DMS 273 (cell line): Measurements from ENCODE around the gene KRTAP12-1.
"Not testable (repeated sequence)": the region's sequence is repeated elsewhere in the genome, so short reads cannot be mapped to it uniquely, and the experiment has no call there.

Source experiments
- DNase-seq: peaks from one replicate; lab custom pipeline; 2025; ENCODE audit not compliant: unreplicated experiment; lab: John Stamatoyannopoulos, UW

KRTAP12-1 gene

DNA sequence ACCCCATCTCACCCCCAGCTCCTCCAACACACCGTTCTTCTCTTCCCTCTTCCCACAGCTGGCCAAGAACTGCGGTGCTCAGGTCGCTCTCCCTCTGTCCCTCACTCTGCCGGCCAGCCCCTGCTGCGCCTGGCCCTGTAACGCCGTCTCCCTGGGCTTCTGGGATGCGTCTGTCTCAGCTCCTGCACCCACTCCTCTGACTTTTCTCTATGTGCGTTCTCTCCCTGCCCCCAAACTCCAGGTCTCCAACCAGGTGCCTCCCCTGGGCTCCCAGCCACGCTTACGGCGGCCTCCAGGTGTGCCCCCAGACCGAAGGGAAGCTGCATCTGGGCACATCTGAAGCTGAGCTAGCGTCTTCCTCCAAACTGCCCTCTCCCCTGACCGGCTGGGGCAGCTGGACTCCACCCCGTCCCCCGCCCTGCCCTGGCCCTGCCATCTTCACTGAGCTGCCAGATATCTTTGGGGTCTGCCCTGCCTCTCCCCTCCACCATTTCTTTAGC is 17.6 kb upstream of the KRTAP12-1 start:
- no peak for DNase-seq

DNA sequence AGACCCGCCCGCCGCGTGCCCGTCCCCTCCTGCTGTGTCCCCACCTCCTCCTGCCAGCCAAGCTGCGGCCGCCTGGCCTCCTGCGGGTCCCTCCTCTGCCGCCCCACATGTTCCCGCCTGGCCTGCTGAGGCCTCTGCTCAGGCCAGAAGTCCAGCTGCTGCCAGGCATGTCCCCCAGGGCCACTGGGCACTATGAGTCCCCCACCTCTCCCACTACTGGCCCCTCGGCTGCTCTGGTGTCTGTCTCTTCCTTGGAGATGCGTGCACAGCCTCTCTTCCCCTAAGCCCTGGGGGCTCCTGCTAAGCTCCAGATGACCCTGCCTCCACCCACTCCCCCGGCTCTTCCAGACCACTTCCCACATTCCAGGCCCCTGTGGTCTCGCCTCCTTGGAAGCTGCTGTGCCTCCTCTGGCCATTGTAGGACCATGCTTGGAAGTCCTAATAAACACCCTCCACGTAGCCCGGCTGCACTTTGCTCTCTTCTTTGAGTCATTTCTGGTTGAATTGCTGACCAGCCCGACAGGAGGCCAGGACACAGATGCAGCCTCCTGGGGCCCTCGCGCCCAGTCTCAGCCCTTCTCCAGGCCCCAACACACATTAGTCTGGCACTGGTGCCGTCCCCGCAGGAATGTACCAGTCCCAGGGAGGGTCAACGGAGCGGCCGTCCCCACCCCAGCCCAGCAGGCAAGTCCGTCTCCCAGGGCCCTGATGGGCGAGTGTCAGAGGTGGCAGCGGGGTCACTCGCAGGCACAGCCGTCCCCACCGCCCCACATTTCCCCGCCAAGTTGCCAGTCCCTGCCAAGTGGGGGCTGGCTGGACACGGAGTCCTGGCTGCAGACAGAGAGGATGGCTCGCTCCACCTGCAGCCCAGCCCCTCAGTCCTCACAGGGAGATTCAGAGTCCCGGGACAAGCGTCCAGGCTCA is 16.1 kb upstream of the KRTAP12-1 start:
- no peak for DNase-seq

DNA sequence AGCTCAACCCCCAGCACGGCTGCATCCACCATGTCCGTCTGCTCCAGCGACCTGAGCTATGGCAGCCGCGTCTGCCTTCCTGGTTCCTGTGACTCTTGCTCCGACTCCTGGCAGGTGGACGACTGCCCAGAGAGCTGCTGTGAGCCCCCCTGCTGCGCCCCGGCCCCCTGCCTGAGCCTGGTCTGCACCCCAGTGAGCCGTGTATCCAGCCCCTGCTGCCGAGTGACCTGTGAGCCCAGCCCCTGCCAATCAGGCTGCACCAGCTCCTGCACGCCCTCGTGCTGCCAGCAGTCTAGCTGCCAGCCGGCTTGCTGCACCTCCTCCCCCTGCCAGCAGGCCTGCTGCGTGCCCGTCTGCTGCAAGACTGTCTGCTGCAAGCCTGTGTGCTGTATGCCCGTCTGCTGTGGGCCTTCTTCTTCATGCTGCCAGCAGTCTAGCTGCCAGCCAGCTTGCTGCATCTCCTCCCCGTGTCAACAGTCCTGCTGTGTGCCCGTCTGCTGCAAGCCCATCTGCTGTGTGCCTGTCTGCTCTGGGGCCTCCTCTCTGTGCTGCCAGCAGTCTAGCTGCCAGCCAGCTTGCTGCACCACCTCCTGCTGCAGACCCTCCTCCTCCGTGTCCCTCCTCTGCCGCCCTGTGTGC is 15.3 kb upstream of the KRTAP12-1 start, which contains the start of gene KRTAP10-12:
KRTAP10-12 (plus strand) TSS at position 1 of the 639 bp plus-strand sequence; CDS start at position 31, 30 bp downstream.
- DNase-seq, result peak; percentile 52

DNA sequence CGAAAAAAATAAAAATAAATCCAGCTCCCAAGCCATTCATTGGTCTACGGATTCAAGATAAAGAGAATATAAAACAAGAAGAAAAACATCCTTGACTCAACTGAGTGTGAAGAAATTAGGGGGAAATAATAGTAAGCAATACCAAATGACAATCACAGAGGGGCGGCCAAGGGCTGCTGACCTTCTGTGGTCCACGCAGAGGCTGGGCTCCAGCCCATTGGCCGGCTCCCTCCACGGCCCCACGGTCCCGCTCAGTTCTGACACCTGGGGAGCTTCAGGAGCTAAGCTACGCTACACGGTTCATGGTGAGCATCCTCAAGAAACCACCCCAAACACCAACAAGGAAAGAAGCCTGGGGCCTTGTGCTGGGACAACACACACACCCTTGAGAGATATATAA is 14.6 kb upstream of the KRTAP12-1 start:
- no peak for DNase-seq

DNA sequence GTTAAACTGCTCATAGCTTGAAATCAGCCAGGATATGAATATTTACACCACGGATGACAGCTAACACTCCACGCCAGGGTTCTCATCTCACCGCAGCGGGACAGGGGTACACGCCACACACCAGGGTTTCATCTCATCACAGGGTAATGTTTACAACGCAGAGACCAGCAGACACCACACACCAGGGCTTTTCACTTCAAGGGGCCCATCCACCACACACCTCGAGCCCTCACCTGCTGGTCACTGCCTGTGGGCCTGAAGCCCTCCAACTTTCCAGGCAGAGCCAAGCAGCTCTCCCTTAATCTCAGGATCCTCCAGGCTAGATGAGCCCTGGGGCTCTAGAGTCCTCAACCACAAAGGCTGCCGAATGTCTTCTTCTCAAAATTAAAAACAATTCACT is 13.7 kb upstream of the KRTAP12-1 start:
- no peak for DNase-seq

DNA sequence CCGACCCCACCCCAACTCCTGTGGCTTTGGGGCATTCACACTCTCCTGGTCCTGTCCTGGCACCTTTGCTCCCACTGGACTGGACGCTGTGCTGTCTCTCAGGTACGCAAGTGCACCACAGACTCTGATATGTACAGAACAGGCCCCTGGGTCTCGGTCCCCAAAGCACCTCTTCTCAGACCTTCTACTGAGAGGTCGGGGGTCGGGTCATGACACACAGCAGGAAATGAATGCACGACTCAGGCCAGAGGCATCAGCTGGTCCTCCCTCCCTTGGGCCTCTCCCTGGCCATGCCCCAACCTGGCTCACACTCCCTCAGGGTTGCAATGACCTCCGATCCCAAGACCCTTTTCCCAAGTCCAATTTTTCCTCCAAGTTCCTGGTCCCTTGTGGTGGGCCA is 13.2 kb upstream of the KRTAP12-1 start:
- no peak for DNase-seq

DNA sequence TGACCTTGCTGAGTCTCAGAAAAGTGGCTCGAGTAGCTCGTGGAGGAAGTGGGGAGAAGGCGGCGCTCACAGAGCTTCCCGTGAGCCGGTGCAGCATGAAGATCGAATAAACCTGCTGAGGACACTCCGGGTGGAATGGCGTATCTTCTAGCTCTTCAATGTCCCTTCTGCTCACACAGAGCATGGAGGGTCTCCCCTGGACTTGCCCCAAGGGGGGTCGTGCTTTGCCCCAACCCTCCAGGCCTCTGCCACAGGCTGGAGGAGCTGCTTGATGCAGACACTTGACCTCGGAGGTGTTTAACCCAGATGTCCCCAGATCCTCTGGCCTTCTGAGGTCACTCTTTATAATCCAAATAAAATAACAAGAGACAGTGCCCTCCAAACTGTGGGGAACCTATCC is 12.8 kb upstream of the KRTAP12-1 start:
- no peak for DNase-seq

DNA sequence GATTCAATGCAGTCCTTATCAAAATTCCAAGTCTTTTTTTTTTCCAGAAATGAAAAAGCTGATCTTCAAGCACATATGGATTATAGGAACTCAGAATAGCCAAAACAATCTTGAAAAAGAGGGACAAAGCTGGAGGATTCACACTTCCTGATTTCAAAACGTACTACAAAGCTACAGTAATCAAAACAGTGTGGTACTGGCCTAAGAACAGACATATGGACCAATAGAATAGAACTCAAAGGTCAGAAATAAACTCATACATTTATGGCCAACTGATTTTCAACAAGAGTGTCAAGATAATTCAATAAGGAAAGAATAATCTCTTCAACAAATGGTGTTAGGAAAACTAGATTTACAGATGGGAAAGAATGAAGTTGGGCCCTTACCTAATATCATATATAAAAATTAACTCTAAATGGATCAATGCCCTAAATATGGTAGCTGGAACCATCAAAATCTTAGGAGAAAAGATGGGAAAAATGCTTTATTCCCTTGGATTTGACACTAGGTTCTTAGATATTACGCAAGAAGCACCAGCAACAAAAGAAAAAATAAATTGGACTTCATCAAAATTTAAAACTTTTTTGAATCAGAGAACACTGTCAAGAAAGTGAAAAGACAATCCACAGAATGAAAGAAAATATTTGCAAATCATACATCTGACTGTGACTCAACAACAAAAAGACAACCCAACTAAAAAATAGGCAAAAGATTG is 11.0 kb upstream of the KRTAP12-1 start:
- no peak for DNase-seq

DNA sequence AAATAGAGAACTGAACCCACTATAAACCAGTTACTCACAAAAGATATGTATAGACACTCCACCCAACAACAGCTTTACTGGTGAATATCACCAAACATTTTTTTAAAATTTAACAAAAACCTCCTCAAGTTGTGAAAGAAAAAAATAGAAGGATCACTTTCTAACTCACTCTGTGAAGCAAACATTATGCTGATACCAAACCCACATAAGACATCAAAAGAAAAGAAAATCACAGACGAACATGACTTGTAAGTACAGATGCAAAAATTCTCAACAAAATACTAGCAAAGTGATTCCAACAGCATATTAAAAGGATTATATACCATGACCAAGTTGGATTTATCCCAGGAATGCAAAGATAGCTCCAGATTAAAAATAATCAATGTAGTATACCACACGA is 9.7 kb upstream of the KRTAP12-1 start:
- DNase-seq, result no peak

DNA sequence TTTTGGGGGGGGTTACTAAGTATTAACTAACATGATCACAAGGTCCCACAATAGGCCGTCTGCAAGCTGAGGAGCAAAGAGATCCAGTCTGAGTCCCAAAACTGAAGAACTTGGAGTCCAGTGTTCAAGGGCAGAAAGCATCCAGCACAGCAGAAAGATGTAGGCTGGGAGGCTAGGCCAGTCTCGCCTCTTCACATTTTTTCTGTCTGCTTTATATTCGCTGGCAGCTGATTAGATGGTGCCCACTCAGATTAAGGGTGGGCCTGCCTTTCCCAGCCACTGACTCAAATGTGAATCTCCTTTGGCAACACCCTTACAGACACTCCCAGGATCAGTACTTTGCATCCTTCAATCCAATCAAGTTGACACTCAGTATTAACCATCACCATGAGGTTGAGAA is 7.8 kb upstream of the KRTAP12-1 start:
- not testable (repeated sequence) for DNase-seq

DNA sequence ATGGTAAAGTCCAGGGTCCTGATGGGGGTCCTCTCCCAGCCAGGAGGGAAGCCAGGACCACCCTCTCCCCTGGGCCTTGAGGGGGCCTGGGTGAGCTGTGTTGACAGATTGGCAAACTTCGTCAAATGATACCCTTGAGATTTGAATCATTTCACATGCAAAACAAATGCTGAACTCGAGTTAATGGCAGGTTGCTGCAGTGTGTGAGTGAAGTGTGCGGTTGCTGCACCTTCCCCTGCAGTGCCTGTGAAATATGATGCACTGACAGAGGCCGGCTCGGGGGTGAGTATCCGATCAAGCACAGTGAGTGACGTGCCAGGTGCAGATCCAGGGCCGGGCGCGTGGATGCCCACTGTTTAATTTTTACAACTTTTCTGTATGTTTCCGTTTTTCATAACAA is 5.7 kb upstream of the KRTAP12-1 start:
- DNase-seq, result peak; percentile 34

DNA sequence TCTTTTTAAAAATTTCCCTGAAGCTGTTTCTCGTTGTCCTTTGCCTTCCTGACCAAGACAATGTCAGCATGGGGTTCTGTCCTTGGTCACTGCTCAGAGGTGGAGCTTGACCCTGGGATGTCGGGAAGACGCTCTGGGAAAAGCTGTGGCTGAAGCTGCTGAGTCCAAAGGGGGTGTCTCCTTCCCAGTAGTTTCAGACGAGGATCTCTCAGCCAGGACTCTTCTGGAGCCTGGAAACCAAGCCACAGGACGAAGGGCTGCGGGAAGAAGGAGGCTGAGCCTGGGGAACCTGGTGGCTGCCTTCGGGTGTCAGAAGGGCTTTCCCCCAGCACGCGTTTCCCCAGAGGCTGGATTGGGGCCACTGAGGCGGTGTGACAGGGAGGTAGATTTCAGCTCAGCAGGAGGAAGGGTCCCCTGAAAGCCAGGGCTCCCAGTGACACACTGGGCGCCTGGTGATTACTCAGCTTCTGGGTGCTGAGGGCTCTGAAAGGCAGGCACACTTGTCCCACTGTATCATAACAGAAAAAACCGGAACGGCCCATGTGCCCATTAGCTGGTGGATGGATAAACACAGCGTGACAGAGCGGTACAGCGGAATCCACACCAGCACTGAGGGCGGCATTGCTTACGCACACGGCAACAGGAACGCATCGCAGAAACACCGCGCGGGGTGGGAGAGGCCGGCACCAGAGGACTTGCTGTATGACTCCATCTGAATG is 5.0 kb upstream of the KRTAP12-1 start:
- no peak for DNase-seq

DNA sequence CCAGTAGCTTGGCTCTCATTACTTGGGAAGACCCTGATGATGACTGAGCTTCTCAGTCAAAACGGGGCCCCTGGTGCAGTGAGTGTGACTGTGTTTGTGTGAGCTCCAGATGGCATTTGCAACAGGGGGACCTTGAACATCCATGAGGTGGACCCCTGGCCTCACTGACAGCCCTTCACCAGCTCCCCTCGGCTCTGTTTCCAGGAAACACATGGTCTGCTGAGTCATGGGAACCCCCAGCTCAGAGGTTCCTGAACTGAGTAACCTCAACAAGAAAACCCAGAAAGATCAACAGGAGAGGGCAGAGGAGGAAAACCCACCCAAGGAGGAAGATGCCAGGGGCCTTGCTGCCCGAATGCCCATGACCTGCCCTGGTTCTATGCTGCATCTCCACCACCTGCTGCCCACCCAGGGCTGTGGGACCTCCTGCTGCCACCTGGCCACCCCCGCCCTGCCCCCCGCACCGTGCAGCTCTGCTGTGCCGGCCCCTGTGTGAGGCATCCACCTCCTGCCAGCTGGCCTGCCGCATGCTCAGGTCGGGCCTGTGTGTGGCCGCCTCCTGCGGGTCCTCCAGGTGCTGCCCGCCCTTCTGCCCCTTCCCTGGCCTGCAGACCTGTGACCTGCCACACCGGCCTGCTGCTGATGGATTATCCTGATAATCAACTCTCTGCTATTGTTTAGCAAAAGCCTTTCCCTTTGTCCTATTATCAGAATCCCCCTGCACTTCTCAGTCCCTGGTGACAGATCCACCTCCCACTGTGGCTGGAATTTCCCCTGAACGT is 4.2 kb upstream of the KRTAP12-1 start:
- no peak for DNase-seq

DNA sequence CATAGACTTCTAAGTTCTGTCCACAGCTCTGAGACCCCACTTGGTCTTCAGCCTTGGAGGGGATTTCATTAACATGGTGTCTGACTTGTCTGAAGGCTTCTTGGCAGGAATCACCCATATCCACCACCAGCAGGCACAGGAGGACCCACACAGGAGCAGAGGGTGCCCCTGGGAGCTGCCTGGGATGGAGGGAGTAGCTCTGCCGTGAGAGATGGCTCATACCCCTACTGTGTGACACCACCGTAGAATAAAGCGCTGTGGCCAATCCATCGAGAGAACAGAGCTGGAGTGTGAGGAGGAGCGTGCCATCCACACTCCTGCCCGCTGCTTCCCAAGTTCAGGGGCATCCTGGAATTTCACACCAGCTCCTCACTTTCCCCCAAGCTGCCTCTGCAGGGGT is 3.1 kb upstream of the KRTAP12-1 start:
- DNase-seq, result not testable (repeated sequence)

DNA sequence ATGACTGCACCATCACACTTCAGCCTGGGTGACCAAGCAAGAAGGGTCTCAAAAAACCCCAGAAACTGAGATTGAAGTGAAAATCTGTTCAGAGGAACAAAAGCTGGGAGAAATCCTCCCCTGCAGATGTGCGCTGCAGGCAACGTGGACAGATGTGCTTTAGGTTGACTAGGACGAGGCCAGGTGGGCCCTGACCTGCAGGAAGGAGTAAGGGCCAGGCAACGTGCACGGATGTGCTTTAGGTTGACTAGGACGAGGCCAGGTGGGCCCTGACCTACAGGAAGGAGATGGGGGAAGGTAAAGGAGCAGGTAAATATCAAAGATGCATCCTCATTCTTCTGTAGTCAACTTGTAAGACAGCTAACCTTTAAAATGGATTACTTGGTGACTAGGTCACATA is 2.5 kb upstream of the KRTAP12-1 start:
- DNase-seq, result no peak

DNA sequence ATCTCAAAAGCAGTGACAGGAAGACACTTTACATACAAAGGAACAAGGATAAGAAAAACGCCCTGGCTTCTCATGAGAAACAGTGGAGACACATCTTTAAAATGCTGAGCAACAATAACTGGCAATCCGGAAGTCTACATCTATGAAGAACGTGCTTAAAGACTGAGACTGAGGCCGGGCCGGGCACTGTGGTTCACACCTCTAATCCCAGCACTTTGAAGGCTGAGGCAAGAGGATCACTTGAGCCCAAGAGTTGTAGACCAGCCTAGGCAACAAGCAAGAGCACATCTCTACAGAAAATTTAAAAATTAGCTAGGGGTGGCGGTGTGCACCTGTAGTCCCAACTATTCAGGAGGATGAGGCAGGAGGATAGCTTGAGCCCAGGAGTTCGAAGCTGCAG is 2.1 kb upstream of the KRTAP12-1 start:
- no peak for DNase-seq

DNA sequence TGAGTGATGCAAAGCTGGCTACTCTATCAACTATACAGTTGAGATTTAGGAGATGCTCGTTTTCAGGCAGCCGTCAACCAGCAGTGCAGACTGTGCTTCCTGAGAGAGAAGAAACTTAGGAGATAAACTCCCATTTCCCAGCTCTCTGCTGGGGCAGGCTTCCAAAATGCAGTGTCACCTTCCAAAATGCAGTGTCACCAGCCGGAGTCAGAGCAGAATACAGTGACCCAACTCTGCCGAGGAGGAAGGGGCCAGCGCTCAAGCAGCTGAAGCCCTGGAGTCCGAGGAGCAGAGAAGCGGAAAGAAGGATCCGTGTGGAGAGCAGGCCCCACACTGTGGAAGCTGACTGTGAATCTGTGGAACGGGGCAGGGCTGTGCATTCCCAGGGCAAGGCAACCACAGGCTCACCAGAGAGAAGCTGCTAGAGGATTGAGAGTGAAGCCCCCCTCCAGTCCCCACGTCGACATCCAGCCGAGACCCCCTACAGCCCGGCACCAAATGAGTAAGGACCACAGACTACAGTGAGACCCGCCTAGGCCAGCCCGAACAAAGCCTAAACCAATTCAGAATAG is 703 bp upstream of the KRTAP12-1 start:
- no peak for DNase-seq

DNA sequence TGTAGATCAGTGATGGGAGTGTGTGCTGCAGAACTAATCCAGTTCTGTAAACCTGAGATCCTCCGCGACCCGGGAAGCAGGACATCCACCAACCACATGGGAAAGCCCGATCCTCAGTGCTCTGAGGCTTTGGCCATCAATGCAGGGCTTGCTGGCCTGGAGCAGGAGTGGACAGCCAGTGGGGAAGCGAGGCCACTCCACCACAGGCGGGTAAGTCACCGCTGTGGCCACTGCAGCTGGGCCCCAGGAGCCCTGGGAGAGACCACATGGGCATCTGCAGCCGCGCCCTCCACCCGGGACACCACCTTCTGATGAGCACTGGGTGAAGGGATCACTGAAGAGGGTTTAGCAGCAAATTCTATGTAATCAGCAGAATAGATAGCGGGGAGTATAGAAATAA is 811 bp downstream of the KRTAP12-1 start:
- DNase-seq, result no peak

DNA sequence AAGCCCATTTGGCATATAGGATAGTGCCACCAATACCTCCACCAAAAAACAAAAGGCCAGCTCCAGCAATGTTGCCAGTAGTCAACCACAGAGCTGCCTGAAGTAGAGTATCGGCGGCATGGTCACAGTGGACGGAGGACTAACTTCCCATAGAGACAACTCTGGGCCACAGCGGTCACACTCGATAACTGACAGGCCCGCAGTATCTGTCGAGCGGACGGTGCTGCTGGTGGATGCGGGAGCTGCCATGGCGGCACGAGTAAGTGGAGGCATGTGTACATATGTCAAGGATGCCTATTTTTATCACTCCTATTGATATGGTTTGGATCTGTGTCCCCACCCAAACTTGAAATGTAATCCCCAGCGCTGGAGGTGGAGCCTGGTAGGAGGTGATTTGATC is 4.1 kb downstream of the KRTAP12-1 start:
- DNase-seq, result no peak

DNA sequence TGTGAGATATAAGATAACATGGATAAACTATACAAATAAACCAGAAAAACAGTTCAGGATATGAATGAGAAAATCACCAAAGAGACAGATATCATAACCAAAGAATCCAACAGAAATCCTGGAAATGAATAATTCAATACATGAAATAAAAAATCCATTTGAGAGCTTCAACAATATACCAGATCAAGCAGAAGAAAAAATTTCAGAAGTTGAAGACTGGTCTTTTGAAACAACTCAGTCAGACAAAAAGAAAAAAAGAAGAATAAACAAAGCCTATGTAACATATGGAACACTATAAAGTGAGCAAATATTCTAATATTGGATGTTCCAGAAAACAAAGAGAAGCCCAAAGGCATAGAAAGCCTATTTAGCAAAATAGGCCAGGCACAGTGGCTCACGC is 10.1 kb downstream of the KRTAP12-1 start:
- no peak for DNase-seq
